ENCODE measurements around the gene HIRA. TPM values are rescaled to one million over a fixed set of nuclear protein-coding genes. Genes with fewer than 3 reads are reported as not detected.

The HIRA gene, protein sequence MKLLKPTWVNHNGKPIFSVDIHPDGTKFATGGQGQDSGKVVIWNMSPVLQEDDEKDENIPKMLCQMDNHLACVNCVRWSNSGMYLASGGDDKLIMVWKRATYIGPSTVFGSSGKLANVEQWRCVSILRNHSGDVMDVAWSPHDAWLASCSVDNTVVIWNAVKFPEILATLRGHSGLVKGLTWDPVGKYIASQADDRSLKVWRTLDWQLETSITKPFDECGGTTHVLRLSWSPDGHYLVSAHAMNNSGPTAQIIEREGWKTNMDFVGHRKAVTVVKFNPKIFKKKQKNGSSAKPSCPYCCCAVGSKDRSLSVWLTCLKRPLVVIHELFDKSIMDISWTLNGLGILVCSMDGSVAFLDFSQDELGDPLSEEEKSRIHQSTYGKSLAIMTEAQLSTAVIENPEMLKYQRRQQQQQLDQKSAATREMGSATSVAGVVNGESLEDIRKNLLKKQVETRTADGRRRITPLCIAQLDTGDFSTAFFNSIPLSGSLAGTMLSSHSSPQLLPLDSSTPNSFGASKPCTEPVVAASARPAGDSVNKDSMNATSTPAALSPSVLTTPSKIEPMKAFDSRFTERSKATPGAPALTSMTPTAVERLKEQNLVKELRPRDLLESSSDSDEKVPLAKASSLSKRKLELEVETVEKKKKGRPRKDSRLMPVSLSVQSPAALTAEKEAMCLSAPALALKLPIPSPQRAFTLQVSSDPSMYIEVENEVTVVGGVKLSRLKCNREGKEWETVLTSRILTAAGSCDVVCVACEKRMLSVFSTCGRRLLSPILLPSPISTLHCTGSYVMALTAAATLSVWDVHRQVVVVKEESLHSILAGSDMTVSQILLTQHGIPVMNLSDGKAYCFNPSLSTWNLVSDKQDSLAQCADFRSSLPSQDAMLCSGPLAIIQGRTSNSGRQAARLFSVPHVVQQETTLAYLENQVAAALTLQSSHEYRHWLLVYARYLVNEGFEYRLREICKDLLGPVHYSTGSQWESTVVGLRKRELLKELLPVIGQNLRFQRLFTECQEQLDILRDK
- total RNA-seq = 10 to 100 TPM; 23.8 to 25.7 TPM

DNA sequence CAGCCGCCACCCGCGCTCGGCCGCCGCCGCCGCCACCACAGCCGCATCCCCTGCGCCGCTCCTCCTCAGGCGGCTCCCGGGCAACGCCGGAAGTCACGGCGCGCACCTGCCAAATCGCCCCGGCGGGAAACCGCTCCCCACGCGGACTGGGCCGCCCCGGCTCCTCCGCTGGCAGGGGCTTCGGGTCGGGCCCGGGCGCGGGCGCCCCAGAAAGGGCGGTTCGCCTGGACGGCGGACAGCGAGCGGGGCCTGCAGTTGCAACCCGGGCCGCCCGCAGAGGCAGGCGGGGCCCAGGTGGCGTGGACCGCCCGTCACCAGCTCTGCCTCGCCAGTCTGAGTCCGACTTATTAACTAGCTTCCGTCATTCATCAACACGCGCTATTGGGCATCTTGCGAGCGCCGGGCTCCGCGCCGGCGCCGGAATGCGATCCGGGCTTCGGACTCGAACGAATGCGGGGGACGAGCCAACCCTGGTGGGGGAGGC, at the start of gene HIRA:
Gene HIRA, minus strand, starts transcription at position 85 of the 484 bp plus-strand sequence. CDS start 257 bp downstream, outside the sequence.
- DNase-seq (ENCODE audit: low spot score) (no peak), ATAC-seq (ENCODE audit: insufficient number of reproducible peaks, low FRiP score, low read depth) (peak; percentile 44)
- H3K9me3 ChIP-seq = no peaks in the 10 kb centered on the region
- H3K4me1 ChIP-seq (ENCODE audit: control insufficient read depth in 1 of 2, low read depth in 2 of 2) = peaks cover 12 to 33% of the 10 kb centered on the region in 2 donors
- no peaks in the 10 kb centered on the region for H3K27me3 ChIP-seq (replicated peaks; ENCODE audit: insufficient read depth)
- peak within 1 kb of the TSS; percentile 95 for H3K4me3 ChIP-seq
- TF ChIP-seq CTCF (IDR thresholded peaks at IDR 0.05) = no peak
- peaks cover 13% of the 10 kb centered on the region for H3K36me3 ChIP-seq
- peak within 1 kb of the TSS; percentile 91 to 94 for H3K27ac ChIP-seq

DNA sequence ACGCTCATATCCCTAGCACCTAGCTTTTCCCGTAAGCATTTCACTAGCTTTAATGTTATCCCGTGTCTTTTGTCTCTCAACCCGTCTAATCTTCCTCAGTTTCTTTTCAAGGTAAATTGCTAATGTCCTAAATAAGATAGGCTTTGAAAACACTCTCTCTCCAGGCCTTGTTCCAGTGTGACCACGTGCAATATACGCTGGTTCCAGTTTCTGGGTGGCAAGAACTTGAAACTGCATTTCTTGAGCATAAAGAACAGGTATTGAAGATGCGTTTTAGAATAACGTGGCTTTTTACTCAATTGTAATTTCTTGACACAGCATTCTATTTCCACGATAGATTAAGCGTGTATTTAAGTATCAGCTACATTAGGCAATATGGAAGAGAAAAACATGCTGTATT, 49.3 kb upstream of the HIRA start:
- Histone ChIP-seq H3K4me3 (no peak overlapping the region), H3K36me3 (no peaks in the 10 kb centered on the region), H3K4me1 (ENCODE audit: control insufficient read depth in 1 of 2, low read depth in 2 of 2) (peaks cover 16 to 17% of the 10 kb centered on the region in 2 donors), H3K9me3 (no peaks in the 10 kb centered on the region), H3K27ac (no peak overlapping the region), H3K27me3 (replicated peaks; ENCODE audit: insufficient read depth) (no peaks in the 10 kb centered on the region)
- TF ChIP-seq CTCF (IDR thresholded peaks at IDR 0.05) = no peak
- ATAC-seq (ENCODE audit: insufficient number of reproducible peaks, low FRiP score, low read depth) (no peak), DNase-seq (ENCODE audit: low spot score) (no peak)

DNA sequence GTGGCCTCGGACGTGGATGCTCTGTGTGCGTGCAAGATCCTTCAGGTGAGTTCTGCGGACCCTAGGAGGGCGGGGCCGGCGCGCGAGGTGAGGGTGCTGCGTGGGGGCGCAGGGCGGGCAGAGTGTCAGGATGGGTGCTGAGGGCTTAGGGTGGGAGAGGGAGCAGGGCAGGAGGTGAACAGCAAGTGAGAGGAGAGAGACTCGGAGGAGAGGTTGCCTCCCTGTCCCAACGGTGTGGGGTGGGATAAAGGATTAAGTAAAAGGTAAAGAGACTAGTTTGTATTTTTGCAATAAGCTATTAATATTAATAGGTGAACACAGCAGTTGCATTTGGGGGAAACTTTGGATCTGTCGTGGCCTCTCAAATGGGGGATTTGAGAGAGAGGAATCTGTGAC, 48.6 kb upstream of the HIRA start:
- H3K4me1 ChIP-seq (ENCODE audit: control insufficient read depth in 1 of 2, low read depth in 2 of 2) = peaks cover 16 to 17% of the 10 kb centered on the region in 2 donors
- no peaks in the 10 kb centered on the region for H3K27me3 ChIP-seq (replicated peaks; ENCODE audit: insufficient read depth)
- TF ChIP-seq CTCF (IDR thresholded peaks at IDR 0.05) = no peak
- no peaks in the 10 kb centered on the region for H3K9me3 ChIP-seq
- H3K36me3 ChIP-seq = peaks cover 2% of the 10 kb centered on the region
- H3K4me3 ChIP-seq = peak overlapping the region; percentile 90
- no peak overlapping the region for H3K27ac ChIP-seq
- DNase-seq (ENCODE audit: low spot score) (no peak), ATAC-seq (ENCODE audit: insufficient number of reproducible peaks, low FRiP score, low read depth) (no peak)

- H3K9me3 ChIP-seq = no peaks in the 10 kb centered on the region
- H3K27ac ChIP-seq = peak within 1 kb of the TSS; percentile 97 to 98
- H3K36me3 ChIP-seq = peaks cover 3% of the 10 kb centered on the region
- TF ChIP-seq CTCF (IDR thresholded peaks at IDR 0.05) = no peak
- DNase-seq (ENCODE audit: low spot score) = peak; percentile 91
- peaks cover 16 to 17% of the 10 kb centered on the region in 2 donors for H3K4me1 ChIP-seq (ENCODE audit: control insufficient read depth in 1 of 2, low read depth in 2 of 2)
- H3K27me3 ChIP-seq (replicated peaks; ENCODE audit: insufficient read depth) = no peaks in the 10 kb centered on the region
- peak within 1 kb of the TSS; percentile 90 for H3K4me3 ChIP-seq
- peak; percentile 94 for ATAC-seq (ENCODE audit: insufficient number of reproducible peaks, low FRiP score, low read depth)
Measured at GRCh38 chr22:19479355-19480172, 48.0 kb upstream of the HIRA start, which contains the start of gene CDC45. CDC45 (plus strand) TSS chr22:19479920; CDS start chr22:19479969, 49 bp downstream.
